ENCODE results near the gene CFB. TPM values are rescaled to one million over a fixed set of nuclear protein-coding genes. Genes with fewer than 3 reads are reported as not detected.

Gene CFB
- total and polyA plus RNA-seq, 9 of the 15 experiments (the other 6 are each of a cell fraction or from before 2014, with no cell fraction given), result 0.08 to 0.91 (median 0.22) TPM; not detected in 4

GRCh38 chr6:31972709-31973350, 26.9 kb downstream of the CFB start (continued):
- no peak; the same call in none of the 2 replicates for TF ChIP-seq NR2C2 (CRISPR knock-in tag; IDR thresholded peaks at IDR 0.05)
- 0 out of 2 replicates have a peak, but pooled peaks have one; percentile 72 for TF ChIP-seq NR2C2 (tag; IDR thresholded peaks at IDR 0.05)
- no peak for TF ChIP-seq DACH1 (IDR thresholded peaks at IDR 0.05; ENCODE audit: partially characterized antibody)
- no peak for TF ChIP-seq ZNF146 (CRISPR knock-in tag; IDR thresholded peaks at IDR 0.05; ENCODE audit: unreplicated experiment)
- TF ChIP-seq CBFA2T2 (conservative IDR thresholded peaks at IDR 0.05), result no peak
- TF ChIP-seq MAFG (tag; conservative IDR thresholded peaks at IDR 0.05), result no peak
- no peak for TF ChIP-seq ZNF217 (CRISPR knock-in tag; IDR thresholded peaks at IDR 0.05)
- no peak; the same call in 1 of the 2 replicates for TF ChIP-seq NCOA1 (IDR thresholded peaks at IDR 0.05; ENCODE audit: low read depth)
- TF ChIP-seq TCF3 (CRISPR knock-in tag; IDR thresholded peaks at IDR 0.05), result peak; percentile 6; the same call in 1 of the 2 replicates
- no peak for TF ChIP-seq PRMT5 (CRISPR knock-in tag; IDR thresholded peaks at IDR 0.05)
- TF ChIP-seq ZFX (CRISPR knock-in tag; IDR thresholded peaks at IDR 0.05), result peak; percentile 30; the same call in 1 of the 2 replicates
- peak; percentile 98 for TF ChIP-seq HDGF (IDR thresholded peaks at IDR 0.05)
- no peak for TF ChIP-seq ETV1 (tag; conservative IDR thresholded peaks at IDR 0.05; ENCODE audit: low read depth)
- no peak for TF ChIP-seq ZNF695 (CRISPR knock-in tag; IDR thresholded peaks at IDR 0.05)
- no peak for TF ChIP-seq MTF1 (CRISPR knock-in tag; IDR thresholded peaks at IDR 0.05; ENCODE audit: borderline replicate concordance)
- no peak for TF ChIP-seq ARID4B (CRISPR knock-in tag; IDR thresholded peaks at IDR 0.05)
- TF ChIP-seq RB1 (IDR thresholded peaks at IDR 0.05; ENCODE audit: low read depth), result no peak; the same call in 1 of the 2 replicates
- TF ChIP-seq COPS2 (conservative IDR thresholded peaks at IDR 0.05), result no peak
- no peak for TF ChIP-seq HNRNPH1 (optimal IDR thresholded peaks at IDR 0.05; ENCODE audit: low read depth, low read length)
- TF ChIP-seq CCAR2 (IDR thresholded peaks at IDR 0.05; ENCODE audit: low read depth, low read length), result no peak
- TF ChIP-seq POLR2B (IDR thresholded peaks at IDR 0.05; ENCODE audit: low read depth, partially characterized antibody), result peak; percentile 81
- TF ChIP-seq MITF (IDR thresholded peaks at IDR 0.05), result no peak
- no peak for TF ChIP-seq ESRRB (CRISPR knock-in tag; IDR thresholded peaks at IDR 0.05; ENCODE audit: borderline replicate concordance)
- no peak for TF ChIP-seq ILF3 (IDR thresholded peaks at IDR 0.05; ENCODE audit: borderline replicate concordance)
- TF ChIP-seq CREBBP (IDR thresholded peaks at IDR 0.05; ENCODE audit: low read depth, low read length), result no peak
- no peak; the same call in 1 of the 2 replicates for TF ChIP-seq ZNF586 (CRISPR knock-in tag; conservative IDR thresholded peaks at IDR 0.05)
